PFSK-1 (cell line): ENCODE results near the gene LSM7.

Experiments
- FOXP2 ChIP-seq: optimal IDR thresholded peaks from 2 replicates; pipeline ENCODE3; 2011; ENCODE audit warnings: borderline replicate concordance, control low read depth, inconsistent platforms; ENCODE audit not compliant: insufficient read depth; ENCODE audit errors: extremely low read length, extremely low read depth
- POLR2AphosphoS5 ChIP-seq: IDR thresholded peaks from 2 replicates; pipeline ENCODE4 v1.6.1; 2012; ENCODE audit warnings: low read depth, mild to moderate bottlenecking, control low read depth, low read length, moderate library complexity
- TAF1 ChIP-seq: IDR thresholded peaks from 2 replicates; pipeline ENCODE4 v1.6.1; 2012; ENCODE audit warnings: low read length, control low read depth, borderline replicate concordance; ENCODE audit not compliant: insufficient read depth
- TF ChIP-seq, protein P1 (sequence below), 2 experiments: IDR thresholded peaks; 2 replicates each; pipeline versions ENCODE4 v1.6.1 to v1.8.0; 2011 to 2012; ENCODE audit warnings: low read depth in 2 of 2, low read length in 2 of 2, control low read depth in 1 of 2, inconsistent platforms in 1 of 2, mild to moderate bottlenecking in 1 of 2, moderate library complexity in 1 of 2; ENCODE audit not compliant: insufficient read depth in 1 of 2

DNA sequence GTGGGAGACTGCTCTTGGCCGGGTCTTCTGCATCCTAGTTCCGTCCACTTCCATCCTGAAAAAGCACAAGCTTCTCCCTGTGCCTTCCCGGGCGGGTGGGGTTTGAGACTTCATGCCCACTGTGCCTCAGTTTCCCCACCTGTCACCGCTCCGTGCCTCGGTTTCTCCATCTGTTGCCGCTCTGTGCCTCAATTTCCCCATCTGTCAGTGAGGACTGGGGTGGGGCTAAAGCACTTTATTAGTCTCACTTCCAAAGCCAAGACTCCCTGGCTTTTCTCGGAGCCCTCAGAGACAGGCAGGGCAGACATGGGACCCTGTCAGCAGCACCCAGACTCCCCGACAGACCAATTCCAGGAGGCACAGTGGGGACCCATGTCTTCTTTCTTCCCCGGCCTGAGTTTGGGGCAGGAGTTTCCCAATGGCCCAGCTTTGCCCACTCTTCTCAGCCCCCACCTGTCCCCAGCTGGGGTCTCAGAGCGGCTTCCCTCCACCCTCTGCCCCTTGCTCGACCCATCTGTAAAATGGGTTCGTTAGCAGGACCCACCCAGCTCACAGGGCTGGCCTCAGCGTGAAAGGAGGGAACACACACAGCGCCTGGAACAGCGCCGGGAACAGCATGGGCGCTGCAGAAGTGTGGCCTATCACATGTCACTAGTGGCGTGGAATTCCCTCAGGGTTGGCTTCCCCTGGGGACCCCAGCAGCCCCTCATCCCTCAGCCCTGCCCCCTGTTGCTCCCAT, 41.8 kb downstream of the LSM7 start:
- no peak for TF ChIP-seq FOXP2
- no peak for TF ChIP-seq POLR2AphosphoS5
- TF ChIP-seq, protein P1, sequence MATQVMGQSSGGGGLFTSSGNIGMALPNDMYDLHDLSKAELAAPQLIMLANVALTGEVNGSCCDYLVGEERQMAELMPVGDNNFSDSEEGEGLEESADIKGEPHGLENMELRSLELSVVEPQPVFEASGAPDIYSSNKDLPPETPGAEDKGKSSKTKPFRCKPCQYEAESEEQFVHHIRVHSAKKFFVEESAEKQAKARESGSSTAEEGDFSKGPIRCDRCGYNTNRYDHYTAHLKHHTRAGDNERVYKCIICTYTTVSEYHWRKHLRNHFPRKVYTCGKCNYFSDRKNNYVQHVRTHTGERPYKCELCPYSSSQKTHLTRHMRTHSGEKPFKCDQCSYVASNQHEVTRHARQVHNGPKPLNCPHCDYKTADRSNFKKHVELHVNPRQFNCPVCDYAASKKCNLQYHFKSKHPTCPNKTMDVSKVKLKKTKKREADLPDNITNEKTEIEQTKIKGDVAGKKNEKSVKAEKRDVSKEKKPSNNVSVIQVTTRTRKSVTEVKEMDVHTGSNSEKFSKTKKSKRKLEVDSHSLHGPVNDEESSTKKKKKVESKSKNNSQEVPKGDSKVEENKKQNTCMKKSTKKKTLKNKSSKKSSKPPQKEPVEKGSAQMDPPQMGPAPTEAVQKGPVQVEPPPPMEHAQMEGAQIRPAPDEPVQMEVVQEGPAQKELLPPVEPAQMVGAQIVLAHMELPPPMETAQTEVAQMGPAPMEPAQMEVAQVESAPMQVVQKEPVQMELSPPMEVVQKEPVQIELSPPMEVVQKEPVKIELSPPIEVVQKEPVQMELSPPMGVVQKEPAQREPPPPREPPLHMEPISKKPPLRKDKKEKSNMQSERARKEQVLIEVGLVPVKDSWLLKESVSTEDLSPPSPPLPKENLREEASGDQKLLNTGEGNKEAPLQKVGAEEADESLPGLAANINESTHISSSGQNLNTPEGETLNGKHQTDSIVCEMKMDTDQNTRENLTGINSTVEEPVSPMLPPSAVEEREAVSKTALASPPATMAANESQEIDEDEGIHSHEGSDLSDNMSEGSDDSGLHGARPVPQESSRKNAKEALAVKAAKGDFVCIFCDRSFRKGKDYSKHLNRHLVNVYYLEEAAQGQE (IDR thresholded peaks at IDR 0.05; ENCODE audit: insufficient read depth in 1 of 2, low read depth in 2 of 2, low read length in 2 of 2): no peak
- no peak for TF ChIP-seq TAF1
